PC-9 (cell line): Measurements from ENCODE around the gene ARL2. TPM values are rescaled to one million over a fixed set of nuclear protein-coding genes. Genes with fewer than 3 reads are reported as not detected.
A peak's percentile ranks its signal among the peaks of the same experiment; 100 is the strongest.

Experiments used
- BruUV-seq: library from RNA; stranded (reverse); fragments of 400-500 nt; replicated peaks from 2 replicates; lab custom pipeline; 2021; lab: Mats Ljungman, UMichigan
- CTCF ChIA-PET: fragments of 300-600 bp; sonication (Branson Sonifier 250); formaldehyde crosslinking; loops from one replicate; lab custom pipeline; 2022; ENCODE audit warnings: antibody characterized with exemption; lab: Charles Lee
- POLR2A ChIA-PET: fragments of 300-600 bp; sonication (Branson Sonifier 250); formaldehyde crosslinking; loops from one replicate; lab custom pipeline; 2022; ENCODE audit warnings: antibody characterized with exemption; ENCODE audit not compliant: unreplicated experiment; lab: Charles Lee
- DNase-seq, 2 experiments: peaks; one replicate each; pipeline versions ENCODE4 v3.0.0 to v3.0.0-alpha.2; 2015 to 2022; ENCODE audit warnings: mixed read lengths in 1 of 2
- H2AFZ ChIP-seq: fragments of 200-600 bp; sonication (generic); 2 replicates; pipeline ENCODE4 v1.8.1; 2017; ENCODE audit warnings: antibody characterized with exemption
- H3F3A ChIP-seq: fragments of 200-600 bp; sonication (generic); 2 replicates; pipeline ENCODE4 v1.8.1; 2017; ENCODE audit warnings: antibody characterized with exemption, mild to moderate bottlenecking, low read depth; ENCODE audit not compliant: insufficient read depth
- H3K27ac ChIP-seq: fragments of 200-600 bp; sonication (generic); 2 replicates; pipeline ENCODE4 v1.6.1; 2016; ENCODE audit warnings: mixed run types
- H3K27me3 ChIP-seq: fragments of 200-600 bp; sonication (generic); 2 replicates; pipeline ENCODE4 v1.6.1; 2016; ENCODE audit warnings: low read depth, mixed run types; ENCODE audit not compliant: insufficient read depth
- H3K36me3 ChIP-seq: fragments of 200-600 bp; sonication (generic); 2 replicates; pipeline ENCODE4 v1.6.1; 2016; ENCODE audit warnings: low read depth, mixed run types
- H3K4me1 ChIP-seq: fragments of 200-600 bp; sonication (generic); replicated peaks from 2 replicates; pipeline ENCODE4 v1.6.1; 2016; ENCODE audit warnings: mixed run types; ENCODE audit not compliant: insufficient read depth
- H3K4me2 ChIP-seq: fragments of 200-600 bp; sonication (generic); 2 replicates; pipeline ENCODE4 v1.6.1; 2017; ENCODE audit warnings: mixed run types
- H3K4me3 ChIP-seq: fragments of 200-600 bp; sonication (generic); 2 replicates; pipeline ENCODE4 v1.6.1; 2016; ENCODE audit warnings: mixed run types
- H3K79me2 ChIP-seq: fragments of 200-600 bp; sonication (generic); 2 replicates; pipeline ENCODE4 v1.6.1; 2017; ENCODE audit warnings: low read depth, mixed run types
- H3K9me2 ChIP-seq: fragments of 200-600 bp; sonication (generic); 2 replicates; pipeline ENCODE4 v1.8.1; 2017; ENCODE audit warnings: mild to moderate bottlenecking; ENCODE audit not compliant: insufficient read depth
- H3K9me3 ChIP-seq: fragments of 200-600 bp; sonication (generic); 2 replicates; pipeline ENCODE4 v1.8.1; 2016; ENCODE audit warnings: low read depth; ENCODE audit not compliant: insufficient read depth
- H4K20me1 ChIP-seq: fragments of 200-600 bp; sonication (generic); 2 replicates; pipeline ENCODE4 v1.8.1; 2017; ENCODE audit not compliant: insufficient read depth
- EZH2 ChIP-seq: fragments of 200-600 bp; sonication (generic); IDR thresholded peaks from 2 replicates; pipeline ENCODE4 v1.8.0; 2017; ENCODE audit warnings: antibody characterized with exemption, low read depth
- intact Hi-C: fragments of 100-400 bp; cut with micrococcal nuclease; formaldehyde crosslinking; loops from one replicate; pipeline ENCODE4 v1.10.0; 2022; ENCODE audit not compliant: unreplicated experiment
- total RNA-seq: library from RNA; stranded (reverse); gene quantifications from 2 replicates; pipeline ENCODE4 v1.2.3, GENCODE V29; 2021
- TF ChIP-seq, protein P1 (sequence below): fragments of 200-600 bp; sonication (generic); conservative IDR thresholded peaks from 2 replicates; pipeline ENCODE4 v1.6.1; 2017; ENCODE audit warnings: mixed run types, antibody characterized with exemption, mild to moderate bottlenecking, moderate library complexity

ARL2 gene
- total RNA-seq, 1 experiment from 2014 or later = 97.5 TPM

- Histone ChIP-seq H3K4me3 (no peak overlapping the region), H3K9me2 (no peaks in the 10 kb centered on the region), H3K9me3 (no peaks in the 10 kb centered on the region), H3K4me2 (no peak overlapping the region), H3K4me1 (no peaks in the 10 kb centered on the region), H3K27ac (no peak overlapping the region), H3K27me3 (no peaks in the 10 kb centered on the region), H2AFZ (no peak overlapping the region), H3F3A (no peaks in the 10 kb centered on the region), H4K20me1 (no peaks in the 10 kb centered on the region), H3K36me3 (no peaks in the 10 kb centered on the region), H3K79me2 (no peaks in the 10 kb centered on the region)
- TF ChIP-seq, protein P1, sequence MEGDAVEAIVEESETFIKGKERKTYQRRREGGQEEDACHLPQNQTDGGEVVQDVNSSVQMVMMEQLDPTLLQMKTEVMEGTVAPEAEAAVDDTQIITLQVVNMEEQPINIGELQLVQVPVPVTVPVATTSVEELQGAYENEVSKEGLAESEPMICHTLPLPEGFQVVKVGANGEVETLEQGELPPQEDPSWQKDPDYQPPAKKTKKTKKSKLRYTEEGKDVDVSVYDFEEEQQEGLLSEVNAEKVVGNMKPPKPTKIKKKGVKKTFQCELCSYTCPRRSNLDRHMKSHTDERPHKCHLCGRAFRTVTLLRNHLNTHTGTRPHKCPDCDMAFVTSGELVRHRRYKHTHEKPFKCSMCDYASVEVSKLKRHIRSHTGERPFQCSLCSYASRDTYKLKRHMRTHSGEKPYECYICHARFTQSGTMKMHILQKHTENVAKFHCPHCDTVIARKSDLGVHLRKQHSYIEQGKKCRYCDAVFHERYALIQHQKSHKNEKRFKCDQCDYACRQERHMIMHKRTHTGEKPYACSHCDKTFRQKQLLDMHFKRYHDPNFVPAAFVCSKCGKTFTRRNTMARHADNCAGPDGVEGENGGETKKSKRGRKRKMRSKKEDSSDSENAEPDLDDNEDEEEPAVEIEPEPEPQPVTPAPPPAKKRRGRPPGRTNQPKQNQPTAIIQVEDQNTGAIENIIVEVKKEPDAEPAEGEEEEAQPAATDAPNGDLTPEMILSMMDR = no peak
- no peak for TF ChIP-seq EZH2
- POLR2A ChIA-PET = no interaction called here
- intact Hi-C loops = no loop called here
- CTCF ChIA-PET = no interaction called here
- no TSS peak for BruUV-seq
- no peak for DNase-seq
These were observed 47.0 kb downstream of the ARL2 start for GRCh38 chr11:65060913-65061408.

DNA sequence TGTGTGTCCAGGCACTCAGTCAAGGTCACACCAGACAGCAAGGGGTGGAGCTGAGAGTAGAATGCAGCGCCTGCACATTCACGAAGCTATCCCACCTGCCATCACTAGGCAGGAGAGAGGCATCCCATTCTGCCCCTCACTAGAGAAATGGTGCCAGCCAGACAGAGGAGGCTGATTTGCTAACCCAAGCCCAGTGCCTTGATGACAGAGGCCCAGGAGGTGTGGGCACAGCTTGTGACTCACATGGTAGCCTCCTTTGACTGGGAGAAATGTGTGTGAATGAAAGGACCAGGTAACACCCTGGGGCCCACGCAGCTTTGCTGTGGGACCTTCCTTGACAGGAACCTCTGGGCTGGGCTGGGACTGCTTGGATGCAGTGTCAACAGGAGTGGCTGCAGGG lies 49.6 kb downstream of the ARL2 start:
- POLR2A ChIA-PET = no interaction called here
- Histone ChIP-seq H3K27me3 (no peaks in the 10 kb centered on the region), H3K27ac (no peak overlapping the region), H3K4me1 (no peaks in the 10 kb centered on the region), H3K79me2 (no peaks in the 10 kb centered on the region), H3K9me2 (no peaks in the 10 kb centered on the region), H4K20me1 (no peaks in the 10 kb centered on the region), H3K36me3 (no peaks in the 10 kb centered on the region), H3K4me2 (no peak overlapping the region), H3F3A (no peaks in the 10 kb centered on the region), H3K4me3 (no peak overlapping the region), H2AFZ (no peak overlapping the region), H3K9me3 (no peaks in the 10 kb centered on the region)
- intact Hi-C loops = no loop called here
- peak in 1 of 2 experiments; percentile 18 for DNase-seq
- CTCF ChIA-PET = no interaction called here
- TF ChIP-seq EZH2 = no peak
- TF ChIP-seq, protein P1 = no peak
- BruUV-seq = no TSS peak

DNA sequence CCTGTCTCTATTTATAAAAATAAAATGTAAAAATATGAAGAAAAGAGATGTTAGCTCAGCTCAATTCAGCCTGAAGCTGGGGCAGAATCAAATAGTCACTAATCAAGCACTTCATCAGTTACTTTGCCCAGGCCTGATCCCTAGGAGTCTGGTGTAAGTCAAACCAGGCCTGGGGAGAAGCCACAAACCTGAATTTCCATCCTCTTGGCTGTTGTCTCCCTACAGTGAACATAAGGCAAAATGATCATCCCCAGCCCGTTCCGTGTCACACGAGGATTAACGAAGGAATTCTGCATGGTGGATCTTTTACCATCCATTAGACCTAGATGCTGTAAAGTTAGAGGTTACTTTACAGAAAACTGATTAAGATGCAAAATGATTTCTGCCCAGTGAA lies 50.9 kb downstream of the ARL2 start:
- H2AFZ ChIP-seq = no peak overlapping the region
- H3K4me2 ChIP-seq = no peak overlapping the region
- H3K9me2 ChIP-seq = no peaks in the 10 kb centered on the region
- H3K79me2 ChIP-seq = no peaks in the 10 kb centered on the region
- no peaks in the 10 kb centered on the region for H3K9me3 ChIP-seq
- no peak for TF ChIP-seq EZH2
- no peak for DNase-seq
- H3F3A ChIP-seq = no peaks in the 10 kb centered on the region
- intact Hi-C loops = no loop called here
- no peaks in the 10 kb centered on the region for H4K20me1 ChIP-seq
- no peaks in the 10 kb centered on the region for H3K36me3 ChIP-seq
- no TSS peak for BruUV-seq
- H3K27me3 ChIP-seq = no peaks in the 10 kb centered on the region
- ChIA-PET POLR2A (no interaction called here), CTCF (interaction anchor here (0.7 kb wide), 2 partner anchors 380 to 558 kb away, joined by 11 to 19 read pairs; no protein-coding TSS in a partner anchor)
- H3K27ac ChIP-seq = no peak overlapping the region
- H3K4me3 ChIP-seq = no peak overlapping the region
- no peaks in the 10 kb centered on the region for H3K4me1 ChIP-seq

DNA sequence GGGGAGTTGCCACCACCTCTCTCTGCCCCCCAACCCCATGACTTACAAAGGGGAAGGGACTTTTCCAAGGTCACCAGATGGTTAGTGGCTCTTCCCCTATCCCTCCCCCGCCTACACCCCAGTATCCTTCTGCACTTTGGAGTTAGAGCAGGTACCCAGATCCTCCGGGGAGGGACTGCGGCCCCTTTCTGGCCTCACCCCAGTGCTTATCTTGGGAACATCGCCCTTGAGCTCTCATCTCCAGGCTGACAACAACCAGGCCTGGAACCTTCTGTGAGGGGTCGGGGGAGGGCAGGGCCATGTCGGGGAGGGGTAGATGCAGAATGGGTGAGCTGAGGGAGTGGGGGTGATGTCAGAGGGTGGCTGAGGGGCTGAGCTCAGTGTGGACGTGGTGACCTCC lies 51.9 kb downstream of the ARL2 start:
- TF ChIP-seq EZH2 = no peak
- TF ChIP-seq, protein P1 = no peak
- no peak overlapping the region for H3K27ac ChIP-seq
- POLR2A ChIA-PET = no interaction called here
- H3K79me2 ChIP-seq = no peaks in the 10 kb centered on the region
- H3K36me3 ChIP-seq = no peaks in the 10 kb centered on the region
- H3K9me3 ChIP-seq = no peaks in the 10 kb centered on the region
- H4K20me1 ChIP-seq = no peaks in the 10 kb centered on the region
- H3K9me2 ChIP-seq = no peaks in the 10 kb centered on the region
- intact Hi-C loops = no loop called here
- no peak overlapping the region for H3K4me3 ChIP-seq
- H3K4me2 ChIP-seq = no peak overlapping the region
- no TSS peak for BruUV-seq
- no peaks in the 10 kb centered on the region for H3K27me3 ChIP-seq
- no peaks in the 10 kb centered on the region for H3K4me1 ChIP-seq
- H3F3A ChIP-seq = no peaks in the 10 kb centered on the region
- DNase-seq = peak in 1 of 2 experiments; percentile 1
- CTCF ChIA-PET = no interaction called here
- no peak overlapping the region for H2AFZ ChIP-seq
